Measurements from ENCODE around the gene TMEM45B. TPM values are rescaled to one million over a fixed set of nuclear protein-coding genes. Genes with fewer than 3 reads are reported as not detected.
A peak's percentile ranks its signal among the peaks of the same experiment; 100 is the strongest.

The TMEM45B gene
- total RNA-seq, 4 donors from 2014 or later: 0.11 to 0.66 TPM; not detected in 2

DNA sequence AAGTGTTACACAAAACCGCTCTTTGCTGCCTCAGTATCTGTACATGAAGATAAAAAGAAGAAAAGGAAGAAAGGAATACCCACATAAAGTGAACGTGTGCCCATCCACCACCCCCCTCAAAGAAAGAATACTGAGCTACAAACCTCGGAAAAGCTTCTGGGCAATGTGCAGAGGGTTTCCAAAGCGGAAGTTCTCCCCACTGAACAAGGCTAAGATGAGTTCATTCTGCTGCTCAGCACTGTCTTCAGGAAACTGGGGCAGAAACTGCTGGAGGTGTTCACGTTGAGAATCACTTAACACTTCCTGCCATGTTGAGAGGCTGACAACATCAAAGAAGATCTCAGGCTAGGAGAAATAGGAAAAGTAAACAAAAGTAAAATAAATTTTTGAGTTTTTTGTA, 72.8 kb downstream of the TMEM45B start:
- peaks cover 0 to 6% (median 0%) of the 10 kb centered on the region in 4 donors for H3K4me1 ChIP-seq
- H3K27ac ChIP-seq (replicated peaks in 1 of 4): no peak overlapping the region
- peaks cover 46 to 94% (median 83%) of the 10 kb centered on the region in 4 donors for H3K36me3 ChIP-seq
- TF ChIP-seq, protein P1, sequence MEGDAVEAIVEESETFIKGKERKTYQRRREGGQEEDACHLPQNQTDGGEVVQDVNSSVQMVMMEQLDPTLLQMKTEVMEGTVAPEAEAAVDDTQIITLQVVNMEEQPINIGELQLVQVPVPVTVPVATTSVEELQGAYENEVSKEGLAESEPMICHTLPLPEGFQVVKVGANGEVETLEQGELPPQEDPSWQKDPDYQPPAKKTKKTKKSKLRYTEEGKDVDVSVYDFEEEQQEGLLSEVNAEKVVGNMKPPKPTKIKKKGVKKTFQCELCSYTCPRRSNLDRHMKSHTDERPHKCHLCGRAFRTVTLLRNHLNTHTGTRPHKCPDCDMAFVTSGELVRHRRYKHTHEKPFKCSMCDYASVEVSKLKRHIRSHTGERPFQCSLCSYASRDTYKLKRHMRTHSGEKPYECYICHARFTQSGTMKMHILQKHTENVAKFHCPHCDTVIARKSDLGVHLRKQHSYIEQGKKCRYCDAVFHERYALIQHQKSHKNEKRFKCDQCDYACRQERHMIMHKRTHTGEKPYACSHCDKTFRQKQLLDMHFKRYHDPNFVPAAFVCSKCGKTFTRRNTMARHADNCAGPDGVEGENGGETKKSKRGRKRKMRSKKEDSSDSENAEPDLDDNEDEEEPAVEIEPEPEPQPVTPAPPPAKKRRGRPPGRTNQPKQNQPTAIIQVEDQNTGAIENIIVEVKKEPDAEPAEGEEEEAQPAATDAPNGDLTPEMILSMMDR (IDR thresholded peaks at IDR 0.05): no peak
- TF ChIP-seq EP300 (IDR thresholded peaks at IDR 0.05): no peak
- TF ChIP-seq POLR2A (IDR thresholded peaks at IDR 0.05; ENCODE audit: low read depth): no peak
- TF ChIP-seq POLR2AphosphoS5 (IDR thresholded peaks at IDR 0.05): no peak
- H3K4me3 ChIP-seq: no peak overlapping the region
- H3K9me3 ChIP-seq: no peaks in the 10 kb centered on the region
- no peak for DNase-seq (ENCODE audit: extremely low spot score)
- WGBS: 85% methylated on average over 5 of the region's 5 CpGs
- H3K27me3 ChIP-seq: no peaks in the 10 kb centered on the region
- intact Hi-C loops (cut with DNase I): no loop called here

DNA sequence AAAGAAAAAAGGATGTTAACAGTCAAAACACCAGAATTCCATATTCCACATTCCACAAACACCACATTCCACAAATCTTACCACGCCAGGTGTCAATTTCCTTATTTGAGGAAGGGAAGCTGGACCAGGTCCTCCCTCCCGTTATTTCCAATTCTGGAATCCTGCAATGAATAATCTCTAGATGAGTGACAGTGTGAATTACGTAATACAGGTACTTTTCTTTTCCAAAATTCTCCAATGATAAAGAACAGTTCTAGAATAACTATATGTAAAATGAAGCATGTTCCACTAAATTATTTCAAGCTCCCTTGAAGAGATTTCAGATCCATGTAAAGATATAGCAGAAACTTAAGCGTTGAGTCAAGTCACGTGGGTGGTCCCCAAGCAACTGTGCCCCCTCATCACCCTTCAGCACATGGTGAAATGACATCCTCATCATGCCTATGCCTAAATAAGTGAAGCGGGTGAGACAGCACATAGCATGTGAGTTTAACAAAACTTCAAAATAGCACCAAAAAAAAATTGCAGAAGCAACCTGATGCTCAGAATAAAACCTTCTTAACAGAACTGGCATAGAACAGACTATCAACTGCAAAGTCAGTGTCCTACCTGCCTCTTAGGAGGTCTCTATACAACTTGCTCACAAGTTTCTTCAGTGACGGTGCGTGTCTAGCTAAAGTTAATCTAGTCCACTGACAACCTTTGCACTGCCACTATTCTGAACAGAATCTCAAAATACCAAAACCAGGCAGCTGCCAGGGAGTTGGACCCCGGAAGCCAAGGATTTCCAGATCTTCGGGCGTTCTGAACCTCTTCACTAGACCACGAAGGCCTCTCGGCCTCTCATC, 78.9 kb downstream of the TMEM45B start:
- H3K36me3 ChIP-seq: peaks cover 2 to 39% (median 22%) of the 10 kb centered on the region in 4 donors
- TF ChIP-seq POLR2A (IDR thresholded peaks at IDR 0.05; ENCODE audit: low read depth) (no peak), EP300 (IDR thresholded peaks at IDR 0.05) (no peak), POLR2AphosphoS5 (IDR thresholded peaks at IDR 0.05) (no peak)
- no peak for DNase-seq (ENCODE audit: extremely low spot score)
- intact Hi-C loops (cut with DNase I): loop anchor here (10.0 kb wide), 1 partner anchor 1020 kb away; the partner anchor contains the start of gene SNX19
- peak overlapping the region; percentile 83 to 87 (median 84) for H3K27ac ChIP-seq (replicated peaks in 1 of 4)
- peak overlapping the region; percentile 78 to 93 (median 90) for H3K4me3 ChIP-seq
- H3K4me1 ChIP-seq: peaks cover 14 to 28% (median 19%) of the 10 kb centered on the region in 4 donors
- H3K27me3 ChIP-seq: no peaks in the 10 kb centered on the region
- no peaks in the 10 kb centered on the region for H3K9me3 ChIP-seq
- WGBS: 34% methylated on average over 8 of the region's 13 CpGs

DNA sequence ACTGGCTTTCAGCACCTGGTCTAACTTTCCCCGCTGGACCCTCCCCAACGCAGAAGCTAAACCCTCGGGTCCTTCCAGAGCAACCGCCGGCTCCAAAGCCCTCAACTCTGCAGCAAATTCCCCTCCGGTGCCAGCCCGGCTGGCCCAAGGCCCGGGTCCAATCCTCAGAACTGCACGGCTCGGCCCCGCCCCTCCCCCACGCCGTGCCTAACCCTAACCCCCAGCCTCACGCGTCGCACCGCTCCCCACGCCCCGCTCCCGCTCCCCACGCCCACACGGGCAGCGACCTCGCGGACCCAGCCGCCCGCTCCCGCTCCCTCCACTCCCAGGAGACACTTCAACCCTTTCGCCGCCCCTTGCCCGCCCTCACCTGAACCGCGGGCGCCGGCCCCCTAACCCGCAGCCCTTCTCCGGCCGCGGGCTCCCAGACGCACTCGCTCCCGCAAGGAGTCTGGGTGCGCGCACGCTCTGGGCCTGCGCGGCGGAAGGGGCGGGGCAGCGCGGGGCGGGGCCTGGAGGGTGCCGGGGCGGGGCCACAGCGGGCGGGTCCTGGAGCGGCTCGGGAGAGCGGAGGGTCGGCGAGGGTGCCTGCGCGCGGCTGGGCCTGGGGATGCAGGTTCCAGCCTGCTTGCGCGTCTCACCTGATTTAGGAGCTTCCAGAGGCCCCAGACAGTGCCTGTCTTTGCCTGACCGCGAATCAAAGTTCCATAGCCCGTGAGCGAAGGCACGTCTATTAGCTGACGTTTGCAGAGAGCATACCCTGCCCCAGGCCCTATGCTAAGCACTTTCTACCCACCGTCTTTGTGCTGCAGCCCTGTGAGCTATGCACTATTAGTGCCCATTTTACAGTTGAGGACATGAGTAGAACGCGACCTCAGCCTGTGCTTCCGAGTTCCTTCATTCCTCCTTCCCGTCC, 79.7 kb downstream of the TMEM45B start, which contains the start of gene NFRKB:
Gene NFRKB, minus strand, starts transcription at position 453 of the 916 bp plus-strand sequence. CDS start 2,729 bp downstream, outside the sequence.
- peaks cover 14 to 28% (median 19%) of the 10 kb centered on the region in 4 donors for H3K4me1 ChIP-seq
- intact Hi-C loops (cut with DNase I): loop anchor here (10.0 kb wide), 1 partner anchor 1019 kb away; the partner anchor contains the start of gene SNX19
- no peak for TF ChIP-seq EP300 (IDR thresholded peaks at IDR 0.05)
- TF ChIP-seq POLR2AphosphoS5 (IDR thresholded peaks at IDR 0.05): peak; percentile 55 to 90
- TF ChIP-seq, protein P1 (IDR thresholded peaks at IDR 0.05): no peak
- no peak for TF ChIP-seq POLR2A (IDR thresholded peaks at IDR 0.05; ENCODE audit: low read depth)
- peak within 1 kb of the TSS; percentile 83 to 87 (median 84) for H3K27ac ChIP-seq (replicated peaks in 1 of 4)
- WGBS: 2% methylated on average over 13 of the region's 77 CpGs
- H3K27me3 ChIP-seq: no peaks in the 10 kb centered on the region
- DNase-seq (ENCODE audit: extremely low spot score): peak; percentile 93
- H3K4me3 ChIP-seq: peak within 1 kb of the TSS; percentile 78 to 93 (median 90)
- H3K9me3 ChIP-seq: no peaks in the 10 kb centered on the region
- H3K36me3 ChIP-seq: peaks cover 0 to 30% (median 16%) of the 10 kb centered on the region in 4 donors

DNA sequence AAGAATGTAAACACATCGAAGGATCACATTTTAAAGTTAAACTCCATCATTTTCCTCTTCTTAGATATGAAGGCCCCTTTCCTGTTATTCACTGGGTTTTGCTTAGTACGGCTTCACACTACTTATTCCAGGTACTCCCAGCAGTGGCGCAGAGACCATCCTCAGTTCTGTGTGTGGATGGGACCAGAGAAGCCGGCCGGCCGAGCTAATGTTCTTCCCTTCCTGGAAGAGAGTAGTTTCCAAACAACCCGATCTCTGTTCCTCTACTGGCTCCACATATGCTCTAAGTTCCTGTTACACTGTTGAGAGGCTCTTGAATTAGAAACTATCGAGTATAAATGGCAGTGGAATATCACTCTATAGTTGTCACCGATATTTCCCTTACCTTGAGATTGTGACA, 80.4 kb downstream of the TMEM45B start:
- WGBS: 50% methylated on average over 9 of the region's 9 CpGs
- no peak for DNase-seq (ENCODE audit: extremely low spot score)
- H3K36me3 ChIP-seq: peaks cover 0 to 26% (median 14%) of the 10 kb centered on the region in 4 donors
- intact Hi-C loops (cut with DNase I): loop anchor here (10.0 kb wide), 1 partner anchor 1019 kb away; the partner anchor contains the start of gene SNX19
- H3K4me1 ChIP-seq: peaks cover 14 to 28% (median 19%) of the 10 kb centered on the region in 4 donors
- H3K4me3 ChIP-seq: peak overlapping the region; percentile 78 to 93 (median 90)
- H3K27ac ChIP-seq (replicated peaks in 1 of 4): peak overlapping the region; percentile 83 to 87 (median 84)
- no peaks in the 10 kb centered on the region for H3K9me3 ChIP-seq
- TF ChIP-seq POLR2AphosphoS5 (IDR thresholded peaks at IDR 0.05) (no peak), EP300 (IDR thresholded peaks at IDR 0.05) (no peak), POLR2A (IDR thresholded peaks at IDR 0.05; ENCODE audit: low read depth) (no peak)
- TF ChIP-seq, protein P1 (IDR thresholded peaks at IDR 0.05): no peak
- H3K27me3 ChIP-seq: no peaks in the 10 kb centered on the region

Data from esophagus muscularis mucosa (tissue), 4 donors.